Measurements from ENCODE around the gene TPRN. TPM values are rescaled to one million over a fixed set of nuclear protein-coding genes. Genes with fewer than 3 reads are reported as not detected.

TPRN gene
- total RNA-seq, 1 experiment from 2014 or later: 6.0 TPM

GRCh38 chr9:137232101-137232500, 31.6 kb upstream of the TPRN start:
- H3K4me1 ChIP-seq (replicated peaks): peaks cover 12% of the 10 kb centered on the region
- no peak for DNase-seq (ENCODE audit: low read depth in 1 of 2, low spot score in 2 of 2)
- H3K9me3 ChIP-seq (replicated peaks): no peaks in the 10 kb centered on the region
- no peak overlapping the region for H3K4me3 ChIP-seq
- no peaks in the 10 kb centered on the region for H3K36me3 ChIP-seq
- H3K27me3 ChIP-seq (replicated peaks): peaks cover 39% of the 10 kb centered on the region
- no peak overlapping the region for H3K27ac ChIP-seq

- Histone ChIP-seq H3K4me1 (replicated peaks) (peaks cover 8% of the 10 kb centered on the region), H3K9me3 (replicated peaks) (no peaks in the 10 kb centered on the region), H3K4me3 (no peak overlapping the region), H3K36me3 (no peaks in the 10 kb centered on the region), H3K27ac (no peak overlapping the region), H3K27me3 (replicated peaks) (peaks cover 39% of the 10 kb centered on the region)
- no peak for DNase-seq (ENCODE audit: low read depth in 1 of 2, low spot score in 2 of 2)
These were observed 31.0 kb upstream of the TPRN start for GRCh38 chr9:137231372-137232039.

- H3K27ac ChIP-seq: no peak within 1 kb of the TSS
- H3K36me3 ChIP-seq: no peaks in the 10 kb centered on the region
- H3K4me1 ChIP-seq (replicated peaks): peaks cover 5% of the 10 kb centered on the region
- DNase-seq (ENCODE audit: low read depth in 1 of 2, low spot score in 2 of 2): no peak
- peaks cover 39% of the 10 kb centered on the region for H3K27me3 ChIP-seq (replicated peaks)
- H3K4me3 ChIP-seq: no peak within 1 kb of the TSS
- no peaks in the 10 kb centered on the region for H3K9me3 ChIP-seq (replicated peaks)
These were observed 30.3 kb upstream of the TPRN start, which contains the start of gene SLC34A3 for GRCh38 chr9:137230705-137231371. Gene SLC34A3 (plus strand): TSS chr9:137230901. CDS start chr9:137231703, 802 bp downstream.

GRCh38 chr9:137229903-137230704, 29.6 kb upstream of the TPRN start:
- Histone ChIP-seq H3K9me3 (replicated peaks) (no peaks in the 10 kb centered on the region), H3K36me3 (no peaks in the 10 kb centered on the region), H3K27me3 (replicated peaks) (peaks cover 39% of the 10 kb centered on the region), H3K4me1 (replicated peaks) (peaks cover 5% of the 10 kb centered on the region), H3K4me3 (no peak overlapping the region), H3K27ac (no peak overlapping the region)
- no peak for DNase-seq (ENCODE audit: low read depth in 1 of 2, low spot score in 2 of 2)

- no peak overlapping the region for H3K27ac ChIP-seq
- peaks cover 35% of the 10 kb centered on the region for H3K27me3 ChIP-seq (replicated peaks)
- H3K9me3 ChIP-seq (replicated peaks): no peaks in the 10 kb centered on the region
- no peak for DNase-seq (ENCODE audit: low read depth in 1 of 2, low spot score in 2 of 2)
- H3K4me3 ChIP-seq: no peak overlapping the region
- peaks cover 6% of the 10 kb centered on the region for H3K4me1 ChIP-seq (replicated peaks)
- H3K36me3 ChIP-seq: no peaks in the 10 kb centered on the region
These were observed 28.7 kb upstream of the TPRN start for GRCh38 chr9:137228968-137229896.

- peaks cover 12% of the 10 kb centered on the region for H3K4me1 ChIP-seq (replicated peaks)
- no peak for DNase-seq (ENCODE audit: low read depth in 1 of 2, low spot score in 2 of 2)
- peaks cover 2% of the 10 kb centered on the region; the same call in 1 of the 2 replicates for H3K36me3 ChIP-seq
- H3K4me3 ChIP-seq: no peak overlapping the region
- H3K27me3 ChIP-seq (replicated peaks): peaks cover 32% of the 10 kb centered on the region
- H3K9me3 ChIP-seq (replicated peaks): no peaks in the 10 kb centered on the region
- no peak overlapping the region for H3K27ac ChIP-seq
These were observed 28.0 kb upstream of the TPRN start for GRCh38 chr9:137228506-137228967.

GRCh38 chr9:137227853-137228505, 27.4 kb upstream of the TPRN start:
- peaks cover 28% of the 10 kb centered on the region for H3K27me3 ChIP-seq (replicated peaks)
- H3K27ac ChIP-seq: no peak overlapping the region
- peaks cover 3% of the 10 kb centered on the region; the same call in 1 of the 2 replicates for H3K36me3 ChIP-seq
- DNase-seq (ENCODE audit: low read depth in 1 of 2, low spot score in 2 of 2): no peak
- H3K4me1 ChIP-seq (replicated peaks): peaks cover 14% of the 10 kb centered on the region
- H3K4me3 ChIP-seq: no peak overlapping the region
- H3K9me3 ChIP-seq (replicated peaks): no peaks in the 10 kb centered on the region

- Histone ChIP-seq H3K4me1 (replicated peaks) (peaks cover 19% of the 10 kb centered on the region), H3K4me3 (no peak within 1 kb of the TSS), H3K27me3 (replicated peaks) (peaks cover 20% of the 10 kb centered on the region; the same call in 1 of the 2 replicates), H3K27ac (no peak within 1 kb of the TSS), H3K36me3 (peaks cover 3% of the 10 kb centered on the region; the same call in 1 of the 2 replicates), H3K9me3 (replicated peaks) (no peaks in the 10 kb centered on the region)
- DNase-seq (ENCODE audit: low read depth in 1 of 2, low spot score in 2 of 2): peak; percentile 55 to 74
These were observed 26.7 kb upstream of the TPRN start, which contains the start of gene RNF224 for GRCh38 chr9:137227054-137227852. Gene RNF224 (plus strand): TSS chr9:137227502. CDS start chr9:137228336, 834 bp downstream.

GRCh38 chr9:137226338-137227053, 26.0 kb upstream of the TPRN start:
- H3K36me3 ChIP-seq: peaks cover 3% of the 10 kb centered on the region; the same call in 1 of the 2 replicates
- no peak overlapping the region for H3K4me3 ChIP-seq
- H3K27ac ChIP-seq: no peak overlapping the region
- H3K9me3 ChIP-seq (replicated peaks): no peaks in the 10 kb centered on the region
- peaks cover 13% of the 10 kb centered on the region; the same call in 1 of the 2 replicates for H3K27me3 ChIP-seq (replicated peaks)
- DNase-seq (ENCODE audit: low read depth in 1 of 2, low spot score in 2 of 2): no peak
- peaks cover 19% of the 10 kb centered on the region for H3K4me1 ChIP-seq (replicated peaks)

- H3K4me1 ChIP-seq (replicated peaks): peaks cover 19% of the 10 kb centered on the region
These were observed 25.3 kb upstream of the TPRN start for GRCh38 chr9:137225699-137226331.

More at GRCh38 chr9:137225699-137226331, 25.3 kb upstream of the TPRN start:
- no peak overlapping the region for H3K27ac ChIP-seq
- no peaks in the 10 kb centered on the region for H3K9me3 ChIP-seq (replicated peaks)
- DNase-seq (ENCODE audit: low read depth in 1 of 2, low spot score in 2 of 2): no peak
- H3K36me3 ChIP-seq: peaks cover 3% of the 10 kb centered on the region; the same call in 1 of the 2 replicates
- peaks cover 11% of the 10 kb centered on the region; the same call in 1 of the 2 replicates for H3K27me3 ChIP-seq (replicated peaks)
- H3K4me3 ChIP-seq: no peak overlapping the region
